ENCODE results near the gene IKZF3.
"Not testable (repeated sequence)": the region's sequence is repeated elsewhere in the genome, so short reads cannot be mapped to it uniquely, and the experiment has no call there.

Gene IKZF3

DNA sequence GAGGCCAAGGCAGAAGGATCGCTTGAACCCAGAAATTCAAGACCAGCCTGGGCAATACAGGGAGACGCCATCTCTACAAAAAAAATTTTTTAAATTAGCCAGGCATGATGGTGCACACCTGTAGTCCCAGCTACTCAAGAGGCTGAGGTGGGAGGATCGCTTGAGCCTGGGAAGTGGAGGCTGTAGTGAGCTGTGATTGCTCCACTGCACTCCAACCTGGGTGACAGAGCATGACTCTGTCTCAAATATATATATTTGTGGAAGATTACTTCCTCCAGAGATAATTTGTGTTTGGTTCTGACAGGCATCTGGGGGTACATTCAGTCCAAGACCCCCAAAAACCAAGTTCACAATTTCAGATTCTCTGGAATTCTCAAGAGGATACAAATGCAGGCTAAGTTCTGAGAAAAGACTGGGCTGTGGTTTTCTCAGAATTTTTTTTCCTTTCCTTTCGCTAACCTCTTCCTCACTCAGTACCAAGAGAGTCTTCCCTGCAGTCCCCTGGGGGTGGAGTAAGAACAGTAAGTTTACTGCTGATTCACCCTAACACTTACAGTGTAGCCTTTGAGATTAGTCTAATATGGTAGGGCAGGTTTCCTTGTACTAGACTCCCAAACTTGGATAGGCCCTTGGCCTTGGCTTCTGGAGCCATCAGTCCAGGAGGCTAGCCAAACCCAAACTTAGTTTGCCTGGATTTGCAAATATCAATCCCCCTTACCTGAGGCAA is 39.2 kb upstream of the IKZF3 start:
- ATAC-seq (ENCODE audit: insufficient read depth, low read depth) = peak; percentile 100
- Histone ChIP-seq H3K4me2 (ENCODE audit: insufficient read depth, low read length) (peak overlapping the region; percentile 33; the same call in 1 of the 2 replicates), H3K27me3 (ENCODE audit: insufficient read depth, low read length, poor library complexity) (no peaks in the 10 kb centered on the region), H3K9me3 (ENCODE audit: insufficient read depth, low read length, severe bottlenecking) (no peaks in the 10 kb centered on the region), H3K36me3 (ENCODE audit: insufficient read depth, low read length) (no peaks in the 10 kb centered on the region), H2AFZ (ENCODE audit: low read depth, low read length) (peak overlapping the region; percentile 32; the same call in 1 of the 2 replicates), H4K20me1 (ENCODE audit: insufficient read depth, low read length) (no peaks in the 10 kb centered on the region), H3K79me2 (ENCODE audit: insufficient read depth, low read length) (no peaks in the 10 kb centered on the region), H3K9ac (ENCODE audit: low read depth, low read length) (peak overlapping the region; percentile 9; the same call in 1 of the 2 replicates), H3K4me3 (ENCODE audit: low read depth in 1 of 2, low read length in 2 of 2) (no peak overlapping the region), H3K27ac (ENCODE audit: low read length) (peak overlapping the region; percentile 76), H3K4me1 (ENCODE audit: insufficient read depth, low read length) (peaks cover 34% of the 10 kb centered on the region)
- DNase-seq = peak; percentile 81
- TF ChIP-seq, protein P1, sequence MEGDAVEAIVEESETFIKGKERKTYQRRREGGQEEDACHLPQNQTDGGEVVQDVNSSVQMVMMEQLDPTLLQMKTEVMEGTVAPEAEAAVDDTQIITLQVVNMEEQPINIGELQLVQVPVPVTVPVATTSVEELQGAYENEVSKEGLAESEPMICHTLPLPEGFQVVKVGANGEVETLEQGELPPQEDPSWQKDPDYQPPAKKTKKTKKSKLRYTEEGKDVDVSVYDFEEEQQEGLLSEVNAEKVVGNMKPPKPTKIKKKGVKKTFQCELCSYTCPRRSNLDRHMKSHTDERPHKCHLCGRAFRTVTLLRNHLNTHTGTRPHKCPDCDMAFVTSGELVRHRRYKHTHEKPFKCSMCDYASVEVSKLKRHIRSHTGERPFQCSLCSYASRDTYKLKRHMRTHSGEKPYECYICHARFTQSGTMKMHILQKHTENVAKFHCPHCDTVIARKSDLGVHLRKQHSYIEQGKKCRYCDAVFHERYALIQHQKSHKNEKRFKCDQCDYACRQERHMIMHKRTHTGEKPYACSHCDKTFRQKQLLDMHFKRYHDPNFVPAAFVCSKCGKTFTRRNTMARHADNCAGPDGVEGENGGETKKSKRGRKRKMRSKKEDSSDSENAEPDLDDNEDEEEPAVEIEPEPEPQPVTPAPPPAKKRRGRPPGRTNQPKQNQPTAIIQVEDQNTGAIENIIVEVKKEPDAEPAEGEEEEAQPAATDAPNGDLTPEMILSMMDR (IDR thresholded peaks at IDR 0.05; ENCODE audit: borderline replicate concordance, extremely low read depth, low read length, poor library complexity, severe bottlenecking) = peak; percentile 28
- TF ChIP-seq EZH2 (IDR thresholded peaks at IDR 0.05; ENCODE audit: borderline replicate concordance, low read depth, low read length, severe bottlenecking) = no peak

DNA sequence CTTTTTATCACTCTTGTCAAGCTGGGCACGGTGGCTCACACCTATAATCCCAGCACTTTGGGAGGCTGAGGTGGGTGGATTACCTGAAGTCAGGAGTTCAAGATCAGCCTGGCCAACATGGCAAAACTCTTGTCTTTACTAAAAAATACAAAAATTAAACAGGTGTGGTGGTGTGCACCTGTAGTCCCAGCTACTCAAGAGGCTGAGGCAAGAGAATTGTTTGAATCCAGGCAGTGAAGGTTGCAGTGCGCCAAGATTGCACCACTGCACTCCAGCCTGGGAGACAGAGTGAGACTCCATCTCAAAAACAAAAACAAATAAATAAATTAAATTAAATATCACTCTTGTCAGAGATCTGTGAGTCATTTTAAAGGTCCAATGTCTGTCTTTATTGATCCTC is 37.9 kb upstream of the IKZF3 start:
- not testable (repeated sequence) for H3K79me2 ChIP-seq (ENCODE audit: insufficient read depth, low read length); H3K27me3 ChIP-seq (ENCODE audit: insufficient read depth, low read length, poor library complexity); H3K4me2 ChIP-seq (ENCODE audit: insufficient read depth, low read length); H3K36me3 ChIP-seq (ENCODE audit: insufficient read depth, low read length); H3K4me3 ChIP-seq (ENCODE audit: low read depth in 1 of 2, low read length in 2 of 2); H3K9ac ChIP-seq (ENCODE audit: low read depth, low read length); ATAC-seq (ENCODE audit: insufficient read depth, low read depth); H3K9me3 ChIP-seq (ENCODE audit: insufficient read depth, low read length, severe bottlenecking); H4K20me1 ChIP-seq (ENCODE audit: insufficient read depth, low read length); H2AFZ ChIP-seq (ENCODE audit: low read depth, low read length); H3K27ac ChIP-seq (ENCODE audit: low read length); DNase-seq
- H3K4me1 ChIP-seq (ENCODE audit: insufficient read depth, low read length) = peaks cover 34% of the 10 kb centered on the region

DNA sequence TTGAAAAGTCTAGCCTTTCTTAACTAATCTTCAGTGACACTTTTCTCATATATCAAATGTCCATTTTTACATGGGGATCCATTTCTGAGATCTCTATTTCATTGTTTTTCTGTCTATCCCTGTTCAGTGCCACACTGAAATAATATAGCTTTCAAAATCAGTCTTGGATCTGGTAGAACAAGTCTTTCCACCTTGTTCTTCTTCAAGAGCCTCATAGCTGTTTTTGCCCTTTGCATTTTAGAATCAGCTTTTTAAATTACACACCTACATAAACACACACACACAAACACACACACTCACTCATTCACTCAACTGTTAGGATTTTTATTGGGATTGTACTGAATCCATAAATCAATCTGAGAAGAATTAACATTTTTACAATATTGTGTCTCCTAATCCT is 35.1 kb upstream of the IKZF3 start:
- no peak overlapping the region for H3K27ac ChIP-seq (ENCODE audit: low read length)
- H3K4me3 ChIP-seq (ENCODE audit: low read depth in 1 of 2, low read length in 2 of 2) = no peak overlapping the region
- DNase-seq (no peak), ATAC-seq (ENCODE audit: insufficient read depth, low read depth) (no peak)
- no peaks in the 10 kb centered on the region for H3K9me3 ChIP-seq (ENCODE audit: insufficient read depth, low read length, severe bottlenecking)
- no peaks in the 10 kb centered on the region for H4K20me1 ChIP-seq (ENCODE audit: insufficient read depth, low read length)
- H3K79me2 ChIP-seq (ENCODE audit: insufficient read depth, low read length) = no peaks in the 10 kb centered on the region
- H3K27me3 ChIP-seq (ENCODE audit: insufficient read depth, low read length, poor library complexity) = no peaks in the 10 kb centered on the region
- H3K36me3 ChIP-seq (ENCODE audit: insufficient read depth, low read length) = no peaks in the 10 kb centered on the region
- no peak overlapping the region for H3K9ac ChIP-seq (ENCODE audit: low read depth, low read length)
- H3K4me2 ChIP-seq (ENCODE audit: insufficient read depth, low read length) = no peak overlapping the region
- no peak overlapping the region for H2AFZ ChIP-seq (ENCODE audit: low read depth, low read length)
- H3K4me1 ChIP-seq (ENCODE audit: insufficient read depth, low read length) = peaks cover 21% of the 10 kb centered on the region
- TF ChIP-seq, protein P1 (IDR thresholded peaks at IDR 0.05; ENCODE audit: borderline replicate concordance, extremely low read depth, low read length, poor library complexity, severe bottlenecking) = no peak
- no peak for TF ChIP-seq EZH2 (IDR thresholded peaks at IDR 0.05; ENCODE audit: borderline replicate concordance, low read depth, low read length, severe bottlenecking)

DNA sequence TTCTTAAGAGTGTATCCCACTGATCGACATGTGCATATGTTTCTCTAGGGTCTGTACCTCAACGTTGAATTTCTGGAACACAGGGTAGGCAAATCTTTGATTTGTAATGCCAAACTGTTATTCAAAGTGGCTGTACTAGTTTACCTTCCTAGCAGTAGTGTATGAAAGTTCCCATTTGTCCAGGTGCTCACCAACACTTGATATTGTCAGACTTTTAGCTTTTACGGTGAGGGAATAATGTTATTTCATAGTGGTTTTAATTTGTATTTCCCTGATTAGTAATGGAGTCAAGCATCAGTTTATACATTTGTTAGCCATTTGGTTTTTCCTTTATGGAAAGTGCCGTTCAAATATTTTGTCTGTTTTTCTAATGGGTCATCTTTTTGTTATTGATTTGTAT is 34.0 kb upstream of the IKZF3 start:
- Histone ChIP-seq H2AFZ (ENCODE audit: low read depth, low read length) (no peak overlapping the region), H3K27ac (ENCODE audit: low read length) (no peak overlapping the region), H3K4me1 (ENCODE audit: insufficient read depth, low read length) (peaks cover 10% of the 10 kb centered on the region), H3K9me3 (ENCODE audit: insufficient read depth, low read length, severe bottlenecking) (no peaks in the 10 kb centered on the region), H3K9ac (ENCODE audit: low read depth, low read length) (no peak overlapping the region), H3K4me3 (ENCODE audit: low read depth in 1 of 2, low read length in 2 of 2) (no peak overlapping the region), H3K27me3 (ENCODE audit: insufficient read depth, low read length, poor library complexity) (no peaks in the 10 kb centered on the region), H3K4me2 (ENCODE audit: insufficient read depth, low read length) (no peak overlapping the region), H3K36me3 (ENCODE audit: insufficient read depth, low read length) (no peaks in the 10 kb centered on the region), H4K20me1 (ENCODE audit: insufficient read depth, low read length) (no peaks in the 10 kb centered on the region), H3K79me2 (ENCODE audit: insufficient read depth, low read length) (no peaks in the 10 kb centered on the region)
- no peak for TF ChIP-seq EZH2 (IDR thresholded peaks at IDR 0.05; ENCODE audit: borderline replicate concordance, low read depth, low read length, severe bottlenecking)
- ATAC-seq (ENCODE audit: insufficient read depth, low read depth) = no peak
- no peak for DNase-seq
